ENCODE measurements around the gene GABRR3. TPM values are rescaled to one million over a fixed set of nuclear protein-coding genes. Genes with fewer than 3 reads are reported as not detected.

Gene GABRR3
- total RNA-seq, 1 donor from 2014 or later: not detected

DNA sequence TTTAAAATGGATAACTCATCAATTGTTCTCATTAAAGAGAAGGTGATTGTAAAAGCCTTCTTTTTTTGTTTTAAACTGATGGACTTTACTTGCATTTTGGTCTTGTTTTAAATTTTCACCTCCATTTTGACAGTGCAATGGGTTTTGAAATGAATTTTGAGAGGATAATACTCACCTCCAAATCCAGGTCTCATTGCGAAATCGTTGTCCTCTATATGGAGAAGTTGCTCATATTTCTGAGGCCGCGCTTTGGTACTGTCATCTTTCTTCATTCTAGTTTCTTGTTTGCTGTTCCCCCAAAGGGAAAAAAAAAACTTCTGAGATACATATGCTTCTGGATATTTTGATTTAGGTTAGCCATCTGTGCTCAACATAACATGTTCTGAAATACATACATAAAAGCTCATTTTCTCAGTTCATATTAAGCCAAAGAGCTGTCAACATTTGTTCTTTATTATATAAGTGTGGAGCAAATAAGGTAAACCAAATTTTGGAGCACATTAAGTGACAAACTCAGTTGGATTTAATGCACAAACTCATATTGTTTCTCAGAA, 9.6 kb downstream of the GABRR3 start:
- TF ChIP-seq, protein P1, sequence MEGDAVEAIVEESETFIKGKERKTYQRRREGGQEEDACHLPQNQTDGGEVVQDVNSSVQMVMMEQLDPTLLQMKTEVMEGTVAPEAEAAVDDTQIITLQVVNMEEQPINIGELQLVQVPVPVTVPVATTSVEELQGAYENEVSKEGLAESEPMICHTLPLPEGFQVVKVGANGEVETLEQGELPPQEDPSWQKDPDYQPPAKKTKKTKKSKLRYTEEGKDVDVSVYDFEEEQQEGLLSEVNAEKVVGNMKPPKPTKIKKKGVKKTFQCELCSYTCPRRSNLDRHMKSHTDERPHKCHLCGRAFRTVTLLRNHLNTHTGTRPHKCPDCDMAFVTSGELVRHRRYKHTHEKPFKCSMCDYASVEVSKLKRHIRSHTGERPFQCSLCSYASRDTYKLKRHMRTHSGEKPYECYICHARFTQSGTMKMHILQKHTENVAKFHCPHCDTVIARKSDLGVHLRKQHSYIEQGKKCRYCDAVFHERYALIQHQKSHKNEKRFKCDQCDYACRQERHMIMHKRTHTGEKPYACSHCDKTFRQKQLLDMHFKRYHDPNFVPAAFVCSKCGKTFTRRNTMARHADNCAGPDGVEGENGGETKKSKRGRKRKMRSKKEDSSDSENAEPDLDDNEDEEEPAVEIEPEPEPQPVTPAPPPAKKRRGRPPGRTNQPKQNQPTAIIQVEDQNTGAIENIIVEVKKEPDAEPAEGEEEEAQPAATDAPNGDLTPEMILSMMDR (IDR thresholded peaks at IDR 0.05): no peak
- peaks cover 49% of the 10 kb centered on the region for H3K27me3 Mint-ChIP-seq (ENCODE audit: unreplicated experiment)
- H3K4me3 Mint-ChIP-seq (ENCODE audit: unreplicated experiment): no peak overlapping the region
- no peak overlapping the region for H3K27ac Mint-ChIP-seq (ENCODE audit: unreplicated experiment)
- DNase-seq (ENCODE audit: extremely low spot score, unreplicated experiment): no peak
- H3K9me3 Mint-ChIP-seq (ENCODE audit: unreplicated experiment): no peaks in the 10 kb centered on the region
- no peaks in the 10 kb centered on the region for H3K4me1 Mint-ChIP-seq (ENCODE audit: unreplicated experiment)
- no peaks in the 10 kb centered on the region for H3K36me3 Mint-ChIP-seq (ENCODE audit: unreplicated experiment)

DNA sequence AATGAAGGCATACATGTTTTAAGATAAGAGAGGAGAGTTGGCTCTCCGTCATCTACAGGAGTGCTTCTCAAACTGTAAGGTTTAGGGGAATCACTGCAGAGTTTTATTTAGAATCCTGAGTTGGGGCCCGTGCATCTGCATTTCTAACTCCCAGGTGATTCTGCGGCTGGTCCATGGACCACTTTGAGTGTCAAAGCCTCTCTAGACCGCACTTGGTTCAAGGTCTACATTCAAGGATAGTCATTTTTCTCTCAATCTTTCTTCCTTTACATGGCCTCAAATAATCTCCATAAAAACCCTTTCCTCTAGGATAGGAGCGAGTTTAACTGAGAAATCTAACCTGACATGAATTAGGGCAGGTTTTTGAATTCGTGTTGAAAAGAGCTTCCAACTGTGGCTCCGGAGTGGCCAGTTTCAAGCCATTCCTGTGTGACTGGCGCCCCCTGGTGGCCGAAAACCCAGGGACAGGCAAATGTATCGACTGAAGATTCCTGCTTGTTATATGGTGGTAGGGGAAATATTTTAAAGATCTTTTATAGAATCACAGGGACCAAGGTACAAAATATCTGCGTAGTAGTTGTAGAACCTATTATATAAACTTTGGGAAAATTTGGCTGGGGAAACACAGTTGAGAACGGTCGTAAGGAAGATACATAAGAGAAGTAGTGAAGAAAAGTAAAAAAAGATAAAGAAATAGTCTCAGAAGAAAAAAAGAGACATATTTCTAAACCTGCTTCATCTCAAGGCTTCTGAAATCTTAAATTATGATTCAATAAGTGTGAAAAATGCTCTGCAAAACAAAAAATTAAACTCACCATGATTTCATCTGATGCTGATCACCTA, 11.9 kb downstream of the GABRR3 start:
- TF ChIP-seq, protein P1 (IDR thresholded peaks at IDR 0.05): peak; percentile 94

DNA sequence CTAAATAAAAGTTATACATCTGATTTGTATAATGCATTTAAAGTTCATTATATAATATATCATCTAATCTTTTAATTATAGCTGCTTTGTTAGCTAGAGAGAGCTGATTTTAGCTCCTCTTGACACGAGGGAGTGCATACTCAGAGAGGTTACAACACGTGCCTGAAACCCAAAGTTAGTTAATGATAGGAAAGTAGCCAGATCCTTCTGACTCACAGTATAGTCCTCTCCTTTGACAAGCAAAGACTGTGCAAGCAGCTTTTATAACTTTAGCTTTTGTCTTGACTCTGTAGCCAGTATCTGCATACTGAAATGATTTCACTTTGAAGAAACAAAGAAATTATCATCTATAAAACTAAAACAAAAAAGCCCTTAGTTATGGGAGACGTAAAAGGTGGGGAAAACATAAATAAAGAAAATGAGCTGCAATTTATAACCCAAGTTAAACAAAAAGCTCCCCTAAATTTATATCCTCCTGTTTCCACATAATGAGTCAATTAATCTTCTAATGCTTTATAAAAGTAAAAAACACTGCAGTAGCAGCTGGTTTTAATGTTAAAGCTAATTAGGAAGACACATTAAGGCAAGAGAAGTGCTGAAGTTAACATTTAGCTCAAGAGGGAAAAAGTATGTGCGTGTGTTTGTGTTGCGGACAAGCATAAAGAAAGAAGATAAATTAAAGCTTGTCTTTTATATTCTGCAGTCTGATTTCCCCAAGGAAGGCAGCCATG, 13.1 kb downstream of the GABRR3 start:
- peaks cover 44% of the 10 kb centered on the region for H3K27me3 Mint-ChIP-seq (ENCODE audit: unreplicated experiment)
- H3K4me1 Mint-ChIP-seq (ENCODE audit: unreplicated experiment): no peaks in the 10 kb centered on the region
- no peak overlapping the region for H3K27ac Mint-ChIP-seq (ENCODE audit: unreplicated experiment)
- no peak overlapping the region for H3K4me3 Mint-ChIP-seq (ENCODE audit: unreplicated experiment)
- H3K36me3 Mint-ChIP-seq (ENCODE audit: unreplicated experiment): no peaks in the 10 kb centered on the region
- DNase-seq (ENCODE audit: extremely low spot score, unreplicated experiment): no peak
- H3K9me3 Mint-ChIP-seq (ENCODE audit: unreplicated experiment): no peaks in the 10 kb centered on the region
- TF ChIP-seq, protein P1 (IDR thresholded peaks at IDR 0.05): no peak

More for the DNA sequence above, 11.9 kb downstream of the GABRR3 start:
- Mint-ChIP-seq H3K27ac (ENCODE audit: unreplicated experiment) (no peak overlapping the region), H3K9me3 (ENCODE audit: unreplicated experiment) (no peaks in the 10 kb centered on the region), H3K4me1 (ENCODE audit: unreplicated experiment) (no peaks in the 10 kb centered on the region), H3K27me3 (ENCODE audit: unreplicated experiment) (peaks cover 39% of the 10 kb centered on the region), H3K36me3 (ENCODE audit: unreplicated experiment) (no peaks in the 10 kb centered on the region), H3K4me3 (ENCODE audit: unreplicated experiment) (no peak overlapping the region)
- DNase-seq (ENCODE audit: extremely low spot score, unreplicated experiment): peak; percentile 94

DNA sequence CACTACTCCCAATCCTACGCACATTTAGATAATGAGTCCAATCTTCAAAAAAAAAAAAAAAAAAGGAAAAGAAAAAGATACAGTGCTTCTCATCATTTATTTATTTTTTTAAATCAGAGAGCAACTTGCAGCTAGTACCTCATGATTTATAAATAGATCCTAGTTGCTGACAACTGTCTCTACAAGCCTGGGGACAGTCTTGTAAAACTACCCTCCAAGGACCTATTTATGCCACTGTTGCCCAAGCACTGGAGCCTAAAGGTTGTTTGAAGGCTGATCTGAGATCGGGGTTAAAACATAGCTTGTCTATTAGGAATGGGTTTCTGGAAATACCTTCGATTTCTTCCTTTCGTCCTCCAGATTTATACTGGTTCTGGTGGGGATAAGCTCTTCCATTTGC, 14.7 kb downstream of the GABRR3 start:
- H3K27me3 Mint-ChIP-seq (ENCODE audit: unreplicated experiment): peaks cover 46% of the 10 kb centered on the region
- DNase-seq (ENCODE audit: extremely low spot score, unreplicated experiment): no peak
- H3K4me1 Mint-ChIP-seq (ENCODE audit: unreplicated experiment): no peaks in the 10 kb centered on the region
- H3K9me3 Mint-ChIP-seq (ENCODE audit: unreplicated experiment): no peaks in the 10 kb centered on the region
- H3K27ac Mint-ChIP-seq (ENCODE audit: unreplicated experiment): no peak overlapping the region
- H3K4me3 Mint-ChIP-seq (ENCODE audit: unreplicated experiment): no peak overlapping the region
- TF ChIP-seq, protein P1 (IDR thresholded peaks at IDR 0.05): no peak
- H3K36me3 Mint-ChIP-seq (ENCODE audit: unreplicated experiment): no peaks in the 10 kb centered on the region

DNA sequence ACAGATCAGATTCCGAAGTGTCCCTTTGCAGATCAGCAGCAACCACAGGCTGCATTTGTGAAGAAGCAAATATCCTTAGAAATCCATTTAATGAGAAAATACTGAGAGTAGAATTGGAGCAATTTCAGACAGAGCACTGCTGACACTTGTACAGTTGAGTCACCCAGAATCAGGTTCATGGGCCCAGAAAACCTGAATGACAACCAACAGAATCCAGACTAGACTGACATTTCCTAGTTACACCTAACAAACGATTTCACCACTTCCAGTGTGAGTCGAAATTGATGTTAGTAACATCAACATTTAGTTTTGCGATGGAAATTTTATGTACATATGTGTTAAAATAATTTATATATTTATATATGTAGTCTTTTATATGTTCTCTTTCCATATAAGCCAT, 16.8 kb downstream of the GABRR3 start:
- Mint-ChIP-seq H3K36me3 (ENCODE audit: unreplicated experiment) (no peaks in the 10 kb centered on the region), H3K27ac (ENCODE audit: unreplicated experiment) (no peak overlapping the region), H3K27me3 (ENCODE audit: unreplicated experiment) (peaks cover 53% of the 10 kb centered on the region), H3K9me3 (ENCODE audit: unreplicated experiment) (no peaks in the 10 kb centered on the region), H3K4me3 (ENCODE audit: unreplicated experiment) (no peak overlapping the region), H3K4me1 (ENCODE audit: unreplicated experiment) (no peaks in the 10 kb centered on the region)
- no peak for DNase-seq (ENCODE audit: extremely low spot score, unreplicated experiment)
- TF ChIP-seq, protein P1 (IDR thresholded peaks at IDR 0.05): no peak

Measured in osteocyte (in vitro differentiated cells).